ENCODE data around the gene NRXN3. TPM values are rescaled to one million over a fixed set of nuclear protein-coding genes. Genes with fewer than 3 reads are reported as not detected.
"Not testable (repeated sequence)": the region's sequence is repeated elsewhere in the genome, so short reads cannot be mapped to it uniquely, and the experiment has no call there.

NRXN3 gene
- polyA plus RNA-seq, 1 donor: 0.58 TPM

- no peak for DNase-seq (ENCODE audit: low read depth)
These were observed 822.7 kb downstream of the NRXN3 start for GRCh38 chr14:78992867-78993266.

DNA sequence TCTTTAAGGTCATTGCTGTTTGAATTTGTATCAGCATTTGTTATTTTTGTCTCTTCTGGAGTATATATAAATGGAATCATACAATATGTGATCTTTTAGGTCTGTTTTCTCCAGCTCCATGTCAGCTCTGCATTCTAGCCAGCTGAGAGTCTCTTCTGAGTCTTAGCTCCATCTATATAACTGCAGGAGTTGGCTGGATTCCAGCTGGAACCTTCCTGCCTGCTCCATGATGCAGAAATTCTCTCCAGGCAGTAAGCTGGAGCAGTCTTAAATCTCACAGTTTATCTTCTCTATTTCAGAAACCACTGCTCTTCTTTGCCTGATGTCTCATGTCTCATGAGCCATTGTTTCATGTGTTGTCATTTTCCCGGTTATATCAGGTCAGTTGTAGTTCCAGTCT lies 827.6 kb downstream of the NRXN3 start:
- DNase-seq (ENCODE audit: low read depth): peak; percentile 65

GRCh38 chr14:79009286-79009685 lies 839.1 kb downstream of the NRXN3 start:
- DNase-seq (ENCODE audit: low read depth): no peak

GRCh38 chr14:79011091-79011919 lies 841.1 kb downstream of the NRXN3 start:
- no peak for DNase-seq (ENCODE audit: low read depth)

DNA sequence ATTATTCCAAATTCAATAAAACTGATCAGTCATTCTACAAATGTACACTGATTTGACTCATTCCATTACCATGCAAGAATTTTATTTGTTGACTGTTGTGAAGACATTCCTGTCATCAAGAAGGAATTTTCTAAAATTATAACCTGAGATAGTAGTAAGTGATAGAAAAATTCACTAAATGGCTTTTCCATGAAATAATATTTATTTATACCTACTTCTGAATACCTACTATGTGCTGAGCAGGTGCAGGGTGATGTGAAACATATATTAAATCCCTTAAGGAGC lies 841.7 kb downstream of the NRXN3 start:
- DNase-seq (ENCODE audit: low read depth): no peak

DNA sequence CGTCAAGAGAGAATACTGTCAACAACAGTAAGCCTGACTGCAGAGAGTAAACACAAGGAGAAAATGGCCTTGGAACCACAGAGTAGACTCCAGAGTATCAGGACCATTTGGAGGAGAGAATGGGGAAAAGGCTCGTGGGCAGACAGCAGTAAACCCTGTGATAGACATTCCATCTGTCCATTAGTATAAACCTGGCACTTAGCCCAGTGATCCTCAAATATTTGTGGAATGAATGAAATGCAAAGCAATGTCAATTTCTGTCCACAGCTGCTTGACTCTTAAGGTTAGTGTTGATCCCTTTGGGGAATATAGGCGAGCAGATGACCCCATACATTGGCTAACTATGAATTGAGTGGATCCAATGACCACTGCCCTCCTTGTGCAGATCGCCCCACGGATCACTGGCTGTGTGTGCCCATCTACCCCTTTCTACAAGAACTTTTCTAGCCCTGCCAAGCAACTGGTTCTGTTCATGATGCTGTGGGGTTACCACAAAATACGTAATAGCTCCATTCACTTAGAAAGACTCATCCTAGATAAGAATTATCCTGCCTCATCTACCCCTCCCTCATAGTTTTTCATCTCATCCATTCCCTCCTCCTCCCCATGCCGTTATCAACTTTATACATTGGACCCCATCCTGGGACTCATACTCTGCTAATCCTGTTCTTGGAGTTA lies 846.8 kb downstream of the NRXN3 start:
- DNase-seq (ENCODE audit: low read depth): no peak

GRCh38 chr14:79017561-79017960 lies 847.4 kb downstream of the NRXN3 start:
- no peak for DNase-seq (ENCODE audit: low read depth)

GRCh38 chr14:79018836-79019235 lies 848.7 kb downstream of the NRXN3 start:
- DNase-seq (ENCODE audit: low read depth): no peak

- not testable (repeated sequence) for DNase-seq (ENCODE audit: low read depth)
These were observed 849.7 kb downstream of the NRXN3 start for GRCh38 chr14:79019898-79020297.

- DNase-seq (ENCODE audit: low read depth): no peak
These were observed 851.6 kb downstream of the NRXN3 start for GRCh38 chr14:79021766-79022165.

GRCh38 chr14:79027138-79027537 lies 857.0 kb downstream of the NRXN3 start:
- no peak for DNase-seq (ENCODE audit: low read depth)

GRCh38 chr14:79028281-79028680 lies 858.1 kb downstream of the NRXN3 start:
- no peak for DNase-seq (ENCODE audit: low read depth)

DNA sequence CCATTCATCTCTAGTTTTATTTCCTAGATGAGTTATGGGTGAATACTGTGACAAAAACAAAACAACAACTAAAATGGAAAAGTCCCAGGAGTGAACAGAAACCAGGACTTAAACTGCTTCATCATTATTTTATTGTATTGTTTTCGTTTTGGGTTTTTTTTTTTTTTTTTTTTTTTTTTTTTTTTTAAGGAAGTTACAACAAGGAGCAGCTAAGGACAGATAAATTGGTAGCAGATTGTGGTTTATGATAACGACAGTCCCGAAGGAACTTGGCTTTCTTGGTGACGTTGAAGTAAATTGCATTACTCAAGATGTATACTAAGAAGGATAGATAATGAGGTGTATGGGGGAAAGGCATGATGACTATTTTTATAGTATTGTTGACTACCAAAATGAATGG lies 866.3 kb downstream of the NRXN3 start:
- DNase-seq (ENCODE audit: low read depth): no peak

DNA sequence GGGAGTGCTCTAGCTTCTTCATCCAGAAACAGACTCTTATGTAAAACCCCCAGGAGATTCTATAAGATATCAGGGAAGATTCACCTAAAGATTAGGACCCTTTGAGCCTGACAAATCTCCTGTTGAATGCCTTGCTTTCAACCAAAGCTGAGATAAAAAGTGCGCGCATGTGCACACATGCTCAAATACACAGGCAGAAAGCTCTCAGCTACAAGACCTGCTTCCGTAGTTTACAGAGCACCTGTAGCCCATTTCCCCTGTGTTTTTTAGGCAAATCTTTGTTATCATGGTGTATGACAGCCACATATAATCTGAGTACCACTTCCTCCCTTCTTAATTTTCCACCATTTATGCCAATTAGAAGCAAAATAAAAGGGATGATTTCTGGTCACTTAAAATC lies 866.9 kb downstream of the NRXN3 start:
- no peak for DNase-seq (ENCODE audit: low read depth)

DNA sequence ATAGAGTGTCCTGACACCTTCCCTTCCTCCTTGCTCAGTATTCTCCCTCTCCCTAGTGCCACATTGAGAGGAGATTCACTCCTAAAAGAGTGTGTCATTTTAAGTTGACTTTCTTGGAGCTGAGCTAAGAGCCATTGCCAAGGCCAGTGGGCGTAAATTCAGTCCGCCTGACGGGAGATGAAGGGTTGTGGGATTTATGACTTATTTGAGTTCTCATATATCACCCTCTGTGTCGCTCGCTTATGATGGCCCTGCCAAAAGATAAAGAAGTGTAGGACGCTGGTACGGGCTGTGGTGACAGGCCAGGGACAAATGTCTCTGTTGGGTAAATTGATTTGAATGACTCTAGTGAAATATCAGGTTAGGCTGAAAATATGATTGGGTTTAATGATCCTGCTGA lies 867.4 kb downstream of the NRXN3 start:
- DNase-seq (ENCODE audit: low read depth): no peak

- no peak for DNase-seq (ENCODE audit: low read depth)
These were observed 870.6 kb downstream of the NRXN3 start for GRCh38 chr14:79040790-79041189.

DNA sequence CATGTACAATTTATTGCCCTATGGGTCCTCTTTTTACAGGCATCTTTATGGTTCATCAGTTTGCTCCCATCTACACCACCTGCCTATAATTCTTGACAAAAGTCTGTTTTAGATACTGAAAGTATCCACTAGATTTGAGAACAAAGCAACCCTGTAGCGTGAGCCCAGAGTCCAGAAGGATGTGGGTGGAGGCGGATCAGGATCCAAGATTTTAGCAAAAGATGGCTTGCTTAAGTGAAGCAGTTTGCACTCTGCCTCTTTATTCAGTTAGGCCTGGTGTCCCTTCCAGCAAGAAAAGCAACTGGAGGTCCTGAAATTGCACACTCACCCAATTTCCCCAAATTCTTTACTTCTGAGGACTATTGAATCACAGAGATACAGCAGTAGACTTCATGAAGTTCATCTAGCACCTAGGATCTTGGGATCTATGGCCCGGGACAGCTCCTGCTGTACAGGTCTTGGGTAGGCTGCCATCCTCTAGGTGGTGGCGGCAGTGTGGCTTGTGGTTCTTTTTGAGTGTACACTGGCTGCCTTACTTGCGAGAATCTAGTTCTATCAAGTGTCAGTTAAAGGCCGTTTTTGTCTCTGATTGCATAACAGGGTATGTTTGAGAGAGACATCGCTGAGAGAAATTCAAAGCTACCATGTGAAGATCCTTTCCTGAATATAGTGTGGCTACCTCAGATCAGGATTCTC lies 873.2 kb downstream of the NRXN3 start:
- no peak for DNase-seq (ENCODE audit: low read depth)

DNA sequence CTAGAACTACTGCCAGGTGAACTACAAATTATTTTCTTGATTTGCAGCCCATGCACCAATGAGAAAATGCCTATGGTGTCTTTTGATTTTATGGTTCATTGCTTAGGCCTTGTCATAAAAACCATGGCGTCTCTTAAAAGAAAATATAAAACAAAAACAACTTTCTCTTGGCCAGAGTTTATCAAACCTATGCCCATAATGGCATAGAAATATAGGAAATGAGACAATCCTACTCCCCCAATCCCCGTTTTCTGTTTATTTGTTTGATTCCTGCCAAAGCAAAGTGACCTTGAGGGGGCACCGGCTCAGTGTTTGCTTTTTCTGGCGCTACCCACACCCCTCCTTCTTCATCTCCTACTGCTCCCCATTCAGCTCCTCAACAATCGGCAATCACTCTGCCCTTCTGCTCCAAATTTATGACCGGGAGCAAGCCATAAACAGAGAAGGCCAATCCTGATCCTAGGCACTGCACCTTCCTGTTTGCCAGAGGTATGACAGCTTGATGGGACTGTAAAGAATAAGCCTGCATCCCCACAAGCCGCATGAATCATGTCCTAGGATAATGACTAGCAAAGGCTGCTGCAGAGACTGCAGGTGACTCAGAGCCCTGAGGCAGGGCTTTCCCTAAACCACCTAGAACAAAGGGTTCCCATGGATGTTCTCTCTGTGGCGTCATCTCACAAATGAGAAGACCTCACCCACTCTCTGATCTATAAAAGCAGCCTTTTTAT lies 874.9 kb downstream of the NRXN3 start:
- DNase-seq (ENCODE audit: low read depth): no peak

DNA sequence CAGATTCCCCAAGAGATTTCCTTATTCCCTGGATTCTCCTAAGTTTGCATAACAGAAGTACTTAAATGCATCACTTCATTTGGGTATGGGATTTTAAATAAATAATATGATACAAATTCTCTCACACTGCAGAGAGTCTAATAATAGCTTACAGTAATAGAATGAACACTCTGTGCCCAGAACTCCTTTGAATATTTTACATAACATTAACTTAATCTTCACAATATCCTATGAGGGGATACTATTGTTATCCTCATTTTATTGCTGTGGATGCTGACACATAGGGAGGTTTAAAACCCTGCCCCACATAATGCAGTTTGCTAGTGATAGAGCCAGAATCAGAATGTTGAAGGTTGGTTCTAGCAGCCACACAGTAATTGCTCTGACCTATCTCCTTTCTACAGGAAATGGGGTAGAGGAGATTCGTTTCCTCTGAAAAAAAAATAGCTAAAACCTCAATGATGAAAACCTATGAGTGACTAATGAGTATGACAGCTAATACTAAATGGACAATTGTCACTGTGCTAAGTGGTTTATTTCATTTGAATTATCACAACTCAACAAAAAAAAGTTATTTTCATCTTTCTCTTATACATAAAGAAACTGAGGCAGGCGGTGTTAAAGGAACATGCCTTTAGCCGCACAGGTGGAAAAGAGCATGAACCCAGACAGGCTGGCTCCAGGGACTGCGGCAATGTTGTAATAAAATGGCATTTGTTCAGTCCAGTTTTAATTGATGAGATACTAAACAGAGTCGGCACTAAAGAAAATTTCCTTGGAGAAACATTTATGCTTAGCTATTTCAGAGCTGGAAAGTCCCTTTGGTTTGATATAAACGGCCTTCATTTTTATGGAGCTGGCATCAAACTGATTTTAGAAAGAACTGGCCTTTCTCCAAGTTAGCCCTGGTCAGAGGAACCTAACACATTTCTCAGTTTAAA lies 880.9 kb downstream of the NRXN3 start:
- no peak for DNase-seq (ENCODE audit: low read depth)

DNA sequence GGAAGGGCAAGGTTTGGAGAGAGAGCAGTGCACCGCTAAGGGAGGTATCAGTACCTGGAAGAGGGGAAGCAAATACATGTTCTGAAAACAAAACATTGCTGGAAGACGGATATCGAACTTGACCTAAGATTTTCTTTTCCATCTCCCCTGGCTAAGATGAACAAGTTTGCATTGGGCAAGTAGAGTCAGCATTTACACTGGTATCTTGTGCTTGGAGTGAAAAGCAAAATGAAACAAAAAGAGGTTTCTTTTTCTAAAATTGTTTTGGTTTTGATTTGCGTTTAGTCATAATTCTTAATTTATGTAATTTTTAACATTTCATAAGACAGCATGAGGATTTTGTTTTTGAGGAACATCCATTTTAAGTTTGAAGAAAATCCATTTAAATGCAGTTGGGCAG lies 881.6 kb downstream of the NRXN3 start:
- no peak for DNase-seq (ENCODE audit: low read depth)

DNA sequence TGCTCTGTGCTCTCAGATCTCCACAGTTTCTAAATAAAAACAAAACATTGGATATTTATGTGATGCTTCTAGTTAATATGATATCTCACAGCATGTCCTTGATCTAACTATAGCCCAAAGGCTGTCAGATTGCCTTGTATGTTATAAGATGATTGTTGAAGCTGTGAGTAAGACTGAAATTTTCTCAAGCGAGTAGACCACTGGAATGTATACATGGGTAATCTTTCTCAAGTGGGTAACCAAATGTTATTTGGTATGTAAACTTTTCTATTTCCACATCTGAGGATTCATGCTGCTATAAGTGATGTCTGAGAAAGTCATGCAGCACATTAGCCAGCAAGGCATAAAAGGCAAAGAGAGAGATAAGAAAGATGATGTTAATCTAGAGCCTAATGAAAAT lies 886.7 kb downstream of the NRXN3 start:
- DNase-seq (ENCODE audit: low read depth): no peak
